HepG2 (cell line): ENCODE data around the gene BEX2. TPM values are rescaled to one million over a fixed set of nuclear protein-coding genes. Genes with fewer than 3 reads are reported as not detected.
A peak's percentile ranks its signal among the peaks of the same experiment; 100 is the strongest.
"Not testable (repeated sequence)": the region's sequence is repeated elsewhere in the genome, so short reads cannot be mapped to it uniquely, and the experiment has no call there.

Experiments used
- ATAC-seq: fragments of 200-7000 bp; cut with Tn5 transposase; 3 replicates; pipeline ENCODE4 v1.9.1; 2020; ENCODE audit warnings: mild to moderate bottlenecking, moderate library complexity
- BruUV-seq: library from RNA; stranded (reverse); fragments of 400-500 nt; replicated peaks from 2 replicates; lab custom pipeline; 2021; lab: Mats Ljungman, UMichigan
- CTCF ChIA-PET: fragments of 300-600 bp; formaldehyde crosslinking; extraction: SDS; loops from one replicate; lab custom pipeline; 2021; ENCODE audit warnings: low total read pairs, inconsistent platforms, low intra/inter-chr PET ratio; lab: Yijun Ruan, JAX
- POLR2A ChIA-PET: fragments of 350-600 bp; sonication (Branson Sonifier 250); formaldehyde crosslinking; loops from one replicate; lab custom pipeline; 2020; ENCODE audit warnings: antibody characterized with exemption, inconsistent platforms; lab: Yijun Ruan, JAX
- DNase-seq: peaks from one replicate; pipeline ENCODE4 v3.0.0-alpha.2; 2015; ENCODE audit warnings: low spot score
- FAIRE-seq: peaks from 3 replicates; lab custom pipeline; 2011; peaks lifted over from hg19 to GRCh38; lab: Jason Lieb, UNC
- H2AFZ ChIP-seq: one replicate; pipeline ENCODE4 v1.6.1; 2011; ENCODE audit warnings: low read length, inconsistent platforms
- H3K27ac ChIP-seq: fragments of 300-600 bp; 3 replicates; pipeline ENCODE4 v1.8.0; 2011; ENCODE audit warnings: mixed run types, mild to moderate bottlenecking, mixed read lengths, low read length, inconsistent platforms; ENCODE audit not compliant: insufficient read depth; ENCODE audit errors: extremely low read length
- H3K27me3 ChIP-seq, 2 experiments: fragments of 200-600 bp in 1 of 2; 2 replicates in 1 of 2; 3 replicates in 1 of 2; pipeline versions ENCODE4 v1.6.0 to v1.8.0; 2011; ENCODE audit warnings: low read length in 2 of 2, mild to moderate bottlenecking in 2 of 2, moderate library complexity in 2 of 2, inconsistent platforms in 1 of 2; ENCODE audit not compliant: insufficient read depth in 2 of 2, control insufficient read depth in 1 of 2
- H3K36me3 ChIP-seq, 2 experiments: fragments of 200-600 bp in 1 of 2; replicated peaks in 1 of 2; 2 replicates in 1 of 2; 3 replicates in 1 of 2; pipeline versions ENCODE4 v1.5.1 to v1.8.0; 2011; ENCODE audit warnings: low read length in 2 of 2, inconsistent platforms in 1 of 2; ENCODE audit not compliant: insufficient read depth in 2 of 2, control insufficient read depth in 1 of 2
- H3K4me1 ChIP-seq: 2 replicates; pipeline ENCODE4 v1.5.1; 2012; ENCODE audit warnings: low read length, inconsistent platforms; ENCODE audit not compliant: insufficient read depth
- H3K4me2 ChIP-seq: 2 replicates; pipeline ENCODE4 v1.6.0; 2011; ENCODE audit warnings: low read depth, low read length, inconsistent platforms
- H3K4me3 ChIP-seq, 3 experiments: fragments of 200-600 bp in 1 of 3; sonication (generic), shearing (Covaris generic) in 1 of 3; replicated peaks in 1 of 3; 2 replicates each; pipeline ENCODE4 v1.5.1; 2011 to 2016; ENCODE audit warnings: low read length in 3 of 3, inconsistent platforms in 2 of 3, low read depth in 2 of 3, mild to moderate bottlenecking in 2 of 3, control low read depth in 1 of 3, mixed read lengths in 1 of 3; ENCODE audit not compliant: insufficient read depth in 1 of 3
- H3K79me2 ChIP-seq: one replicate; pipeline ENCODE4 v1.6.1; 2011; ENCODE audit warnings: low read length, inconsistent platforms; ENCODE audit not compliant: insufficient read depth
- H3K9ac ChIP-seq: 2 replicates; pipeline ENCODE4 v1.6.0; 2011; ENCODE audit warnings: mild to moderate bottlenecking, low read depth, low read length, inconsistent platforms; ENCODE audit not compliant: insufficient read depth
- H3K9me3 ChIP-seq: 2 replicates; pipeline ENCODE4 v1.5.1; 2012; ENCODE audit warnings: mild to moderate bottlenecking, low read length
- H4K20me1 ChIP-seq: 2 replicates; pipeline ENCODE4 v1.6.0; 2011; ENCODE audit warnings: inconsistent platforms, mild to moderate bottlenecking, low read length, moderate library complexity; ENCODE audit not compliant: insufficient read depth
- ATM ChIP-seq: fragments of 450-650 bp; IDR thresholded peaks from 2 replicates; pipeline ENCODE4 v1.7.1; 2017; ENCODE audit warnings: mild to moderate bottlenecking, borderline replicate concordance
- FOXK1 ChIP-seq: sonication (generic); formaldehyde crosslinking; IDR thresholded peaks from 2 replicates; pipeline ENCODE4 v1.4.0; 2020; ENCODE audit warnings: low read depth, missing genetic modification reagents, borderline replicate concordance
- REST ChIP-seq, 2 experiments: IDR thresholded peaks; 2 replicates each; pipeline ENCODE4 v1.6.1; 2011 to 2012; ENCODE audit warnings: low read length in 2 of 2, borderline replicate concordance in 1 of 2, low read depth in 1 of 2, mild to moderate bottlenecking in 1 of 2, moderate library complexity in 1 of 2
- ZNF264 ChIP-seq: sonication (generic); formaldehyde crosslinking; IDR thresholded peaks from 2 replicates; pipeline ENCODE4 v1.4.0; 2020; ENCODE audit warnings: missing genetic modification reagents
- WGBS: methylation state at CpG from one replicate; pipeline ENCODE4 v1.1.6; 2017; ENCODE audit warnings: low lambda C conversion rate; 5-methylcytosine and 5-hydroxymethylcytosine counted together
- in situ Hi-C: cut with HindIII; loops from 2 replicates; pipeline ENCODE4 v1.10.0; 2017; ENCODE audit warnings: low pct_unique_long_range_greater_than_20kb; ENCODE audit not compliant: extremely low pct_ligation_motif_present
- intact Hi-C: fragments of 100-400 bp; cut with micrococcal nuclease; formaldehyde crosslinking; loops from one replicate; pipeline ENCODE4 v1.10.0; 2022; ENCODE audit not compliant: unreplicated experiment
- polyA plus RNA-seq, 8 experiments: library from polyadenylated mRNA; depleted of rRNA in 3 of 8; stranded (reverse) in 7 of 8; unstranded in 1 of 8; fragments of >200 nt; fragmentation: Illumina TruSeq in 4 of 8; extraction: Trizol in 4 of 8; gene quantifications; 2 replicates each; pipeline versions ENCODE4 v1.2.1 to v1.2.3, GENCODE V29; 2011 to 2016; ENCODE audit warnings: low read depth in 4 of 8, missing spikeins in 1 of 8, mixed read lengths in 1 of 8; ENCODE audit not compliant: insufficient read depth in 1 of 8
- total RNA-seq, 5 experiments: library from RNA; depleted of rRNA; stranded (reverse); fragments of >200 nt; fragmentation: Illumina TruSeq; extraction: Trizol; gene quantifications; 2 replicates each; pipeline ENCODE4 v1.2.3, GENCODE V29; 2016; ENCODE audit warnings: low read depth in 1 of 5
- TF ChIP-seq, protein P1 (sequence below): sonication (generic); formaldehyde crosslinking; IDR thresholded peaks from 2 replicates; pipeline ENCODE4 v1.8.0; 2022; ENCODE audit warnings: mild to moderate bottlenecking, missing genetic modification reagents

Gene BEX2
- total and polyA plus RNA-seq, 2 of the 13 experiments (the other 11 are each of a cell fraction or from before 2014, with no cell fraction given) = 0.46 to 0.54 TPM

DNA sequence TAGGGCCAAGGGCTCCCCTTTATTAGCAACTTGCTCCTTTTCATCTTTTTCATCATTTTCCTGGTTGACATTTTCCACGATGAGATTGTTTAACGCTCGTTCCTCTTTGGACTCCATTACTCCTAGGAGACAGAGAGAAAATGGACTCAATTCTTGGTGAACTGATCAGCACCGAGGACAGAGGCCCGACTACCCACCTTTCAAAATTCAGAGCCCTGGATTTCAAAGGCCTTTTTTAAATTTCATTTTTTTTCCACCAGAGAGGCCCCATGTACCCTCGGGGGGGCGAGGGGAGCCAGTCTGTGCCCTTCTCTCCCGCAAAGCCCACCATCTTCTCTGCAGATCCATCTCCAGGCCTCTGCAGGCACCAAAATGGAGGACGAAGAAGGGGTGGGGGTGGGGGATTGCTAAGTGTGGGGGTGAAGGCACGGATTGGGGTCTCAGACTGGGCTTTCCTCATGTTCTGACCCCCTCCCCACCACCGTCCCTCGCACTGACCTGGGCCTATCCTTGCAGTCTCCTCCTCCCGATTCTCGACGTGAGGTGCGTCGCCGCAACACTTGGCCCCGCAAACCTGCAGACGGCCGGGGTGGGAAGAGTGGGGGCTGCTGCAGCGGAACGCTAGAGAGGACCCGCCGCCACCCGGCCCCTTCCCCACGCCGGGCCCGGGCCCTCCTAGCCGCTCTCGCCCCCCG, 783 bp downstream of the BEX2 start:
- TF ChIP-seq FOXK1 (CRISPR knock-in tag) (no peak), REST (IDR thresholded peaks at IDR 0.05; ENCODE audit: borderline replicate concordance in 1 of 2, low read depth in 1 of 2, low read length in 2 of 2) (peak in 1 of 2 experiments; percentile 65; a peak in 2 of 4 replicates), ZNF264 (CRISPR knock-in tag) (no peak), ATM (no peak)
- TF ChIP-seq, protein P1, sequence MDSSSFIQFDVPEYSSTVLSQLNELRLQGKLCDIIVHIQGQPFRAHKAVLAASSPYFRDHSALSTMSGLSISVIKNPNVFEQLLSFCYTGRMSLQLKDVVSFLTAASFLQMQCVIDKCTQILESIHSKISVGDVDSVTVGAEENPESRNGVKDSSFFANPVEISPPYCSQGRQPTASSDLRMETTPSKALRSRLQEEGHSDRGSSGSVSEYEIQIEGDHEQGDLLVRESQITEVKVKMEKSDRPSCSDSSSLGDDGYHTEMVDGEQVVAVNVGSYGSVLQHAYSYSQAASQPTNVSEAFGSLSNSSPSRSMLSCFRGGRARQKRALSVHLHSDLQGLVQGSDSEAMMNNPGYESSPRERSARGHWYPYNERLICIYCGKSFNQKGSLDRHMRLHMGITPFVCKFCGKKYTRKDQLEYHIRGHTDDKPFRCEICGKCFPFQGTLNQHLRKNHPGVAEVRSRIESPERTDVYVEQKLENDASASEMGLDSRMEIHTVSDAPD (CRISPR knock-in tag) = no peak
- CTCF ChIA-PET = no interaction called here
- POLR2A ChIA-PET = no interaction called here
- H4K20me1 ChIP-seq = no peaks in the 10 kb centered on the region
- H3K79me2 ChIP-seq = no peaks in the 10 kb centered on the region
- BruUV-seq = no TSS peak
- H3K4me2 ChIP-seq = 0 out of 2 replicates have a peak overlapping the region, but pooled peaks have one; percentile 61
- in situ Hi-C loops (no loop called here), intact Hi-C loops (no loop called here)
- H3K36me3 ChIP-seq = no peaks in the 10 kb centered on the region
- no peak overlapping the region for H2AFZ ChIP-seq
- H3K4me1 ChIP-seq = no peaks in the 10 kb centered on the region
- H3K9me3 ChIP-seq = no peaks in the 10 kb centered on the region
- FAIRE-seq (no peak), DNase-seq (no peak), ATAC-seq (no peak)
- H3K4me3 ChIP-seq = peak overlapping the region in 1 of 3 experiments; percentile 43; a peak in 1 of 6 replicates
- no peaks in the 10 kb centered on the region for H3K27me3 ChIP-seq
- H3K9ac ChIP-seq = no peak overlapping the region
- WGBS = 87% methylated on average over 18 of the region's 32 CpGs
- no peak overlapping the region for H3K27ac ChIP-seq

- H3K27me3 ChIP-seq, CTCF ChIA-PET, H3K9ac ChIP-seq, POLR2A ChIA-PET, DNase-seq, ATAC-seq, H4K20me1 ChIP-seq, H3K9me3 ChIP-seq, FAIRE-seq, H2AFZ ChIP-seq, intact Hi-C loops, in situ Hi-C loops, BruUV-seq, H3K79me2 ChIP-seq, H3K4me2 ChIP-seq, H3K27ac ChIP-seq, H3K4me1 ChIP-seq, H3K4me3 ChIP-seq, H3K36me3 ChIP-seq: not testable (repeated sequence)
- 30% methylated on average over 4 of the region's 4 CpGs for WGBS
Measured at GRCh38 chrX:103305666-103306065, 5.1 kb downstream of the BEX2 start.
